Sigmoid colon (tissue), 7 donors: ENCODE measurements around the gene NECTIN2. TPM values are rescaled to one million over a fixed set of nuclear protein-coding genes. Genes with fewer than 3 reads are reported as not detected.

ENCODE experiments used
- DNase-seq: peaks from one replicate; pipeline ENCODE4 v3.0.0-alpha.2; 2019
- H3K27ac ChIP-seq, 4 donors: fragments of 200-600 bp; sonication (generic); one replicate each; pipeline ENCODE4 v1.5.1; 2016 to 2019; ENCODE audit warnings: mild to moderate bottlenecking in 1 of 4
- H3K27me3 ChIP-seq, 3 donors: fragments of 200-600 bp; sonication (generic); one replicate each; pipeline ENCODE4 v1.5.1; 2019; ENCODE audit warnings: mild to moderate bottlenecking in 1 of 3
- H3K36me3 ChIP-seq, 4 donors: fragments of 200-600 bp; sonication (generic); one replicate each; pipeline ENCODE4 v1.5.1; 2016 to 2019
- H3K4me1 ChIP-seq, 4 donors: fragments of 200-600 bp; sonication (generic); one replicate each; pipeline ENCODE4 v1.5.1; 2017 to 2019
- H3K4me3 ChIP-seq, 4 donors: fragments of 200-600 bp; sonication (generic); one replicate each; pipeline ENCODE4 v1.5.1; 2017 to 2019; ENCODE audit warnings: mild to moderate bottlenecking in 2 of 4, moderate library complexity in 1 of 4
- H3K9me3 ChIP-seq, 4 donors: fragments of 200-600 bp in 3 of 4; sonication (generic) in 3 of 4; one replicate each; pipeline versions ENCODE4 v1.5.1 to v1.6.1; 2013 to 2019
- CTCF ChIP-seq, 4 experiments: fragments of 450-650 bp in 3 of 4; fragments of 200-600 bp in 1 of 4; IDR thresholded peaks; one replicate each; pipeline ENCODE4 v1.5.1; 2016 to 2019; ENCODE audit warnings: antibody characterized with exemption in 4 of 4, mild to moderate bottlenecking in 3 of 4, moderate library complexity in 2 of 4
- EP300 ChIP-seq, 4 donors: sonication (generic); formaldehyde crosslinking; IDR thresholded peaks; one replicate each; pipeline ENCODE4 v1.6.1; 2017; ENCODE audit warnings: antibody characterized with exemption in 4 of 4
- POLR2A ChIP-seq, 2 donors: fragments of 450-650 bp; IDR thresholded peaks; one replicate each; pipeline ENCODE4 v1.6.1; 2016; ENCODE audit warnings: antibody characterized with exemption in 2 of 2, mild to moderate bottlenecking in 2 of 2, moderate library complexity in 2 of 2
- POLR2AphosphoS5 ChIP-seq, 4 donors: sonication (generic); formaldehyde crosslinking; IDR thresholded peaks; one replicate each; pipeline ENCODE4 v1.6.1; 2017; ENCODE audit warnings: antibody characterized with exemption in 4 of 4
- WGBS, 2 donors: extraction: QIAGEN DNeasy Blood & Tissue Kit; methylation state at CpG; one replicate each; pipeline ENCODE4 v1.1.7; 2013; 5-methylcytosine and 5-hydroxymethylcytosine counted together
- intact Hi-C: fragments of 100-400 bp; cut with DNase I; formaldehyde crosslinking; loops from one replicate; pipeline ENCODE4 v1.15.1; 2023
- polyA plus RNA-seq, 3 donors: library from polyadenylated mRNA; stranded (reverse); fragments of 200-250 nt; gene quantifications; one replicate each; pipeline ENCODE4 v1.2.3, GENCODE V29; 2013
- total RNA-seq, 4 donors: library from RNA; depleted of rRNA; stranded (reverse); fragments of >200 nt; gene quantifications; one replicate each; pipeline ENCODE4 v1.1.0, GENCODE V29; 2016
- donor health status: healthy with polysubstance abuse.
- donor health status: Bipolar disorder and iron deficiency.
- donor health status: healthy.

NECTIN2 gene
- total and polyA plus RNA-seq, 7 donors, result 15.6 to 68.6 (median 27.3) TPM

- intact Hi-C loops, result no loop called here
- no peaks in the 10 kb centered on the region for H3K4me1 ChIP-seq
- H3K4me3 ChIP-seq, result no peak overlapping the region
- H3K36me3 ChIP-seq, result peaks cover 8 to 38% (median 14%) of the 10 kb centered on the region in 4 donors
- peak overlapping the region in 1 of 4 donors; percentile 27 for H3K27ac ChIP-seq
- DNase-seq, result no peak
- H3K27me3 ChIP-seq, result no peaks in the 10 kb centered on the region
- TF ChIP-seq POLR2A (IDR thresholded peaks at IDR 0.05) (no peak), POLR2AphosphoS5 (IDR thresholded peaks at IDR 0.05) (no peak), EP300 (IDR thresholded peaks at IDR 0.05) (no peak), CTCF (IDR thresholded peaks at IDR 0.05) (no peak)
- WGBS, 2 donors, result 81 to 91% methylated on average over 12 of the region's 12 CpGs
- H3K9me3 ChIP-seq, result no peaks in the 10 kb centered on the region
These were observed 21.5 kb downstream of the NECTIN2 start for GRCh38 chr19:44867578-44867977.

GRCh38 chr19:44869733-44870470 lies 23.8 kb downstream of the NECTIN2 start:
- Histone ChIP-seq H3K4me1 (no peaks in the 10 kb centered on the region), H3K36me3 (peaks cover 16 to 58% (median 29%) of the 10 kb centered on the region in 4 donors), H3K27me3 (no peaks in the 10 kb centered on the region), H3K27ac (peak overlapping the region in 3 of 4 donors; percentile 28 to 66 (median 39)), H3K4me3 (no peak overlapping the region), H3K9me3 (no peaks in the 10 kb centered on the region)
- DNase-seq, result peak; percentile 80
- TF ChIP-seq POLR2A (IDR thresholded peaks at IDR 0.05), result no peak
- no peak for TF ChIP-seq EP300 (IDR thresholded peaks at IDR 0.05)
- TF ChIP-seq POLR2AphosphoS5 (IDR thresholded peaks at IDR 0.05), result no peak
- TF ChIP-seq CTCF (IDR thresholded peaks at IDR 0.05), result no peak
- intact Hi-C loops, result no loop called here
- 67 to 72% methylated on average over 13 of the region's 13 CpGs for WGBS, 2 donors

GRCh38 chr19:44871809-44872208 lies 25.7 kb downstream of the NECTIN2 start:
- Histone ChIP-seq H3K4me3 (no peak overlapping the region), H3K9me3 (no peaks in the 10 kb centered on the region), H3K27me3 (no peaks in the 10 kb centered on the region), H3K27ac (peak overlapping the region in 1 of 4 donors; percentile 18), H3K4me1 (no peaks in the 10 kb centered on the region), H3K36me3 (peaks cover 30 to 61% (median 34%) of the 10 kb centered on the region in 4 donors)
- DNase-seq, result no peak
- TF ChIP-seq POLR2A (IDR thresholded peaks at IDR 0.05) (no peak), CTCF (IDR thresholded peaks at IDR 0.05) (no peak), EP300 (IDR thresholded peaks at IDR 0.05) (no peak), POLR2AphosphoS5 (IDR thresholded peaks at IDR 0.05) (no peak)
- intact Hi-C loops, result no loop called here
- WGBS, 2 donors, result 95 to 96% methylated on average over 14 of the region's 14 CpGs

- no peaks in the 10 kb centered on the region for H3K27me3 ChIP-seq
- TF ChIP-seq EP300 (IDR thresholded peaks at IDR 0.05) (no peak), POLR2A (IDR thresholded peaks at IDR 0.05) (no peak)
- WGBS, 2 donors, result 82 to 83% methylated on average over 4 of the region's 4 CpGs
- no peak overlapping the region for H3K27ac ChIP-seq
- no peak overlapping the region for H3K4me3 ChIP-seq
- H3K36me3 ChIP-seq, result peaks cover 31 to 63% (median 38%) of the 10 kb centered on the region in 4 donors
- H3K9me3 ChIP-seq, result no peaks in the 10 kb centered on the region
- intact Hi-C loops, result no loop called here
- no peak for DNase-seq
- no peaks in the 10 kb centered on the region for H3K4me1 ChIP-seq
These were observed 26.6 kb downstream of the NECTIN2 start for GRCh38 chr19:44872661-44873060.

GRCh38 chr19:44874317-44874716 lies 28.2 kb downstream of the NECTIN2 start:
- Histone ChIP-seq H3K27me3 (no peaks in the 10 kb centered on the region), H3K4me1 (no peaks in the 10 kb centered on the region), H3K9me3 (no peaks in the 10 kb centered on the region), H3K27ac (no peak overlapping the region), H3K36me3 (peaks cover 31 to 75% (median 42%) of the 10 kb centered on the region in 4 donors), H3K4me3 (no peak overlapping the region)
- 93 to 95% methylated on average over 16 of the region's 16 CpGs for WGBS, 2 donors
- DNase-seq, result no peak
- intact Hi-C loops, result no loop called here
- TF ChIP-seq CTCF (IDR thresholded peaks at IDR 0.05) (no peak), POLR2A (IDR thresholded peaks at IDR 0.05) (no peak), POLR2AphosphoS5 (IDR thresholded peaks at IDR 0.05) (no peak), EP300 (IDR thresholded peaks at IDR 0.05) (no peak)
